Measurements from ENCODE around the gene KRTAP10-9.

KRTAP10-9 gene

DNA sequence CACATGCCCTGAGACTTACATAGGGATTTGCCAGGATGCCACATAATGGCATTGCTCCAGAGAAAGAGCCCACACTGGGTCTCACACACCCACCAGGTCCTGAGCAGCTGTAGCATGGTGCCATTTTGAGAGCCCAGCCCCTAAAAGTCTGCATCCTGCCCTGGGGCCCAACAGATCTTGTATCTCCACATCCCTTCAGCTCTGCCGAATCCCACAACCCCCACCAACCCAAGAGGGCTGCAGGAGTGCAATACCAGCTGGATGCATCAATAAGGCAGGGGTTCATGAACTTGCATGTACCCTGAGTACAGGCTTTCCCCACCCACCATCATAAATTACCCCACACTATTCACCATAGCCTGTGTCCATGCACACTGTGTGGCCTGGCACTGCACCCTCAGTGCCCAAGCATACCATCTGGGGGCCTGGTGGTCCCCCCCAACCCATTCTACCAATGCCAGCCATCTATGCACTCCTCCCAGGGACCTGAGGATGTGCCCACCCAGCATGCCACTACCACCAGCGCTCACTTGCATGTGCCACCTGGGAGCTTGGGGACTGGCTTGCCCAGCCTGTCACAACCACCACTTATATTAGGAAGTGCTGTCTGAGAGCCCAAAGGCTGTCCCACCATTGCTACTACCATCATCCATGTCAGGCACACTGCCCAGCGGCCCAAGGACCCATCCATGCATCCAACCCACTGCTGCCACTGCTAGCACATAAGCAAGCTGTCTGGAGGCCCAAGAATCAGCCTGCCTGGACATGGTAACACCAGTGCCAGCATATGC, 43.9 kb downstream of the KRTAP10-9 start:
- no peak for DNase-seq

GRCh38 chr21:44671911-44672310, 45.0 kb downstream of the KRTAP10-9 start:
- DNase-seq, result no peak

GRCh38 chr21:44677881-44678280, 51.0 kb downstream of the KRTAP10-9 start:
- no peak for DNase-seq
